Prostate gland (tissue), 2 donors: ENCODE results near the gene EDAR.

Experiments used
- POLR2AphosphoS5 ChIP-seq: sonication (generic); formaldehyde crosslinking; IDR thresholded peaks from one replicate; pipeline ENCODE4 v1.6.1; 2017; ENCODE audit warnings: antibody characterized with exemption
- TF ChIP-seq, protein P1 (sequence below), 4 experiments: fragments of 200-600 bp in 2 of 4; fragments of 450-650 bp in 2 of 4; sonication (generic) in 2 of 4; IDR thresholded peaks; 1 replicate in 3 of 4; 2 replicates in 1 of 4; pipeline ENCODE4 v1.5.1; 2016 to 2019; ENCODE audit warnings: antibody characterized with exemption in 4 of 4, mild to moderate bottlenecking in 2 of 4, moderate library complexity in 2 of 4

DNA sequence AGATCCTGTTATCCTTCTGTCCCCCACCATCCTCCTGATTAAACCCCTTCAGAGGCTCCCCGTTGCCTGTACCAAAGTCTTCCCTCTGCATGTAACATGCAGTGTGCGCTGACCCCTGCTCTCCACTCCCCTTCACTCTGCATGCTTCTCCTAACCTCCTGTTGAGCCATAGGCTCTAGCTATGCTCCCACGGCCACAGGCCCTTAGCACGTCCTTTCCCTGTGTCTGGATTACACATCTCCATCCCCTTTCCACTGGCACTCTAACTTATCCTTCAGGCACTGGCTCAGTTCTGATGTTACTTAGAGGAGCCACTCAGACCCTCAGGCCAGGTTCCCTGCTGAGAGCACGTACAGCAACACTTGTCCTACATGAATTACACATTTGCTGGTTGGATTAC lies 29.4 kb upstream of the EDAR start:
- TF ChIP-seq, protein P1, sequence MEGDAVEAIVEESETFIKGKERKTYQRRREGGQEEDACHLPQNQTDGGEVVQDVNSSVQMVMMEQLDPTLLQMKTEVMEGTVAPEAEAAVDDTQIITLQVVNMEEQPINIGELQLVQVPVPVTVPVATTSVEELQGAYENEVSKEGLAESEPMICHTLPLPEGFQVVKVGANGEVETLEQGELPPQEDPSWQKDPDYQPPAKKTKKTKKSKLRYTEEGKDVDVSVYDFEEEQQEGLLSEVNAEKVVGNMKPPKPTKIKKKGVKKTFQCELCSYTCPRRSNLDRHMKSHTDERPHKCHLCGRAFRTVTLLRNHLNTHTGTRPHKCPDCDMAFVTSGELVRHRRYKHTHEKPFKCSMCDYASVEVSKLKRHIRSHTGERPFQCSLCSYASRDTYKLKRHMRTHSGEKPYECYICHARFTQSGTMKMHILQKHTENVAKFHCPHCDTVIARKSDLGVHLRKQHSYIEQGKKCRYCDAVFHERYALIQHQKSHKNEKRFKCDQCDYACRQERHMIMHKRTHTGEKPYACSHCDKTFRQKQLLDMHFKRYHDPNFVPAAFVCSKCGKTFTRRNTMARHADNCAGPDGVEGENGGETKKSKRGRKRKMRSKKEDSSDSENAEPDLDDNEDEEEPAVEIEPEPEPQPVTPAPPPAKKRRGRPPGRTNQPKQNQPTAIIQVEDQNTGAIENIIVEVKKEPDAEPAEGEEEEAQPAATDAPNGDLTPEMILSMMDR (IDR thresholded peaks at IDR 0.05) = no peak
- no peak for TF ChIP-seq POLR2AphosphoS5
